LHCN-M2 (cell line): ENCODE data around the gene FAAP24. TPM values are rescaled to one million over a fixed set of nuclear protein-coding genes. Genes with fewer than 3 reads are reported as not detected.
"Not testable (repeated sequence)": the region's sequence is repeated elsewhere in the genome, so short reads cannot be mapped to it uniquely, and the experiment has no call there.

Source experiments
- DNase-seq: peaks from one replicate; pipeline ENCODE4 v3.0.0-alpha.2; 2012; ENCODE audit warnings: low read depth
- total RNA-seq: library from RNA; depleted of rRNA; stranded (reverse); fragments of >200 nt; gene quantifications from 2 replicates; pipeline ENCODE4 v1.2.3, GENCODE V29; 2014; rRNA removed

The FAAP24 gene
- total RNA-seq, 1 experiment from 2014 or later, result 8.7 TPM

DNA sequence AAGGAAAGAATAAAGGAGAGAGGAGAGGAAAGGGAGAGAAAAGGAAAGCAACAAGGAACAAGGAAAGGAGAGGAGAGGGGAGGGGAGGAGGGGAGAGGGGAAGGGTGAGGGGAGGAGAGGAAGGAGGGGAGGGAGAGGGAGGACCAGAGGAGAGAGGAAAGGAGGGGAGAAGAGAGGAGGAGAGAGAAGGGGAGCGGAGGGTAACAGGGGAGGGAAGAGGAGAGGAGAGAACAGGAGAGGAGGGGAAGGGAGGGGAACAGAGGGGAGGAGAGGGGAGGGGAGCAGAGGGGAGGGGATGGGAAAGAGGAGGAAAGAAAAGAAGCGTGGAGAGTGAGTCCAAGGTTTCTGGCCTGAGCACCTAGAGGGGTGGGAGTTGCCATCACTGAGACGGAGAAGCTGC lies 26.7 kb downstream of the FAAP24 start:
- no peak for DNase-seq

GRCh38 chr19:33000510-33000909 lies 28.5 kb downstream of the FAAP24 start:
- DNase-seq, result no peak

GRCh38 chr19:33000910-33001309 lies 28.9 kb downstream of the FAAP24 start:
- DNase-seq, result no peak

GRCh38 chr19:33002126-33002865 lies 30.3 kb downstream of the FAAP24 start:
- not testable (repeated sequence) for DNase-seq

DNA sequence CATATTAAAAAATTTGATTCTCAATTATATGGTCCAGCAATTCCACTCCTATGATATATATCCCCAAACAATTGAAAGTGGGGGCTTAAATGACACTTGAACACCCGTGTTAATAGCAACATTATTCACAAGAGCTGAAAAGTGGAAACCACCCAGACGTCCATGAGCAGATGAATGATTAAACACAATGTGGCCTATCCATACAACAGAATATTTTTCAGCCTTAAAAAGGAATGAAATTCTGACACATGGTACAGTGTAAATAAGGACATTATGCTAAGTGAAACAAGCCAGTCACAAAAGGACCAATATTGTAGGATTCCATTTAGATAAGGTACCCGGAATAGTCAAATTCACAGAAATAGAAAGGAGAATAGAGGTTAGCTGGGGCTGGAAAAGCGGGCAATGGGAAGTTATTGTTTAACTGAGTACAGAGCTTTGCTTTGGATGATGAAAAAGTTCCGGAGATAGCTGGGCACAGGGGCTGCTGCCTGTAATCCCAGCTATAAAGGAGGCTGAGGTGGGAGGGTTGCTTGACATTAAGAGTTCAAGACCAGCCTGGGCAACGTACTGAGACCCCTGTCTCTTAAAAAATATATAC lies 31.5 kb downstream of the FAAP24 start:
- DNase-seq, result not testable (repeated sequence)

DNA sequence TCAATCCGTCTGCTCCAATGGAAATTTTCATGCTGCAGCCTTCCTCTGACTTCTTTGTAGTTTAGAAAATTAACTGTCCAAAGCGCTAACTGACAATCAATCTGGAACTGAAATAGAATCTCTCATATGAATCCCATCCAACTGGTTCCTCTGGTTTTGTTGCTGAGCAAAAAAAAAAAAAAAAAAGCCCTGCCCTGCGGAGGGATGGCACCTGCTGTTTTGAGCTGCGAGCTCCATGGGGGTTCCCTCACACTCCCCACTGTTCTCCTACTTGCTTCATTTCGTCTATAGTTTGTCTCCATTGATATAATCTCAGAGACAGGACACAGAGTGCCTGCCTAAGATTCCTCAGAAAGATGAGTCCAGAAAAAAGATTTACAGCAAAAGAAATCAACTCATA lies 33.4 kb downstream of the FAAP24 start:
- no peak for DNase-seq

GRCh38 chr19:33008738-33009137 lies 36.7 kb downstream of the FAAP24 start:
- no peak for DNase-seq

- not testable (repeated sequence) for DNase-seq
Measured at GRCh38 chr19:33010891-33011290, 38.8 kb downstream of the FAAP24 start.

DNA sequence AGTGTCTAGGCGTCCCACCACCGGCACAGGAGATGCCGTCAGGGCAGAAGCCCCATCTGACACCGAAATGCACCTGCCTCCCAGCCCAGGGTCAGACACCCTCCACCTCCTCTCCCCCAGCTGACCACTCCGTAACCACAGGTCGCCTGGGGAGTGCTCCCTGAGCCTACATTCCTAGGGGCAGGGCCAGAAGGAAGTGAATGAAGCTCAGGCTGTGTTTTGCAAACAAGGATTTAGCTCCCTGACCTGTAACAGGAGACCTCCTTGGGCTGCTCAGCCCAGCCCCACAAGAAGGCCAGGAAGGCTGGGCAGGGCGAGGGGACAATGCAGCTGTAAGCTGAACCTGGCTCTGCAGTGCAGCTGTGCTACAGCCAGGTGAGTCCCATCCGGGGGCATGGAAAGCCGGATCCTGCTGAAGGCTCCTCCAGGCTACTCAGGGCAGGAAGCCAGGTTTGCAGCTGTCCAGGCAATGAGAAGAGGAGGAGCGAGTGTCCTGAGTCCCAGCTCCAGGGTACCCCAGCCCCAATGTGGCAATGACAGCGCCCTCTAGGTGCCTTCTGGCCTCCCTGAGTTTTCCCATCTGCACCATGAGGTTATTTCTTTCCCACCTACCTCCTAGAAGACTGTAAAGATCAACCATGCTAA lies 50.6 kb downstream of the FAAP24 start:
- DNase-seq, result no peak

GRCh38 chr19:33024398-33024797 lies 52.4 kb downstream of the FAAP24 start:
- DNase-seq, result no peak

GRCh38 chr19:33025468-33026238 lies 53.6 kb downstream of the FAAP24 start:
- DNase-seq, result not testable (repeated sequence)

DNA sequence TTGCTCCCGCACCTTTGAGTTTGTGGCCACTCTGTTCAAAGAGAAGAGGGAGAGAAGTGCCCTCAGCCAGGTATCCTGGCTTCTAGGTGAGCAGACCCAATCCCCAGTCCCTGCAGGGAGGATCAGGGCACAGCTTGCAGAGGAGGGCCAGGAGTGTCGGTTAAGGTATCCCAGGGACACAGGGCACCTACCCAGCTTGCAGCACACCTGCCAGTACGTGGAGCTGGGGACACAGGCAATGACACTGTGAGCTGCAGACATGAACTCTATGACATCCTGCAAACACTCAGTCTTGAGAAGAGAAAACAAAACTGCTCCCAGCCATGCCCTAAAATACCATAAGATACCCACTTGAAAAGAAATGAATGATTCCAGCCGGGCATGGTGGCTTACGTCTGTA lies 54.6 kb downstream of the FAAP24 start:
- DNase-seq, result not testable (repeated sequence)

Other genes with a start within 250 kb of the FAAP24 start
- not detected in 2 replicates for gene SLC7A9, start 102.5 kb upstream of the FAAP24 start, total RNA-seq
- 18.5 and 21.4 TPM in 2 replicates for gene CEP89, start 284 bp upstream of the FAAP24 start, total RNA-seq
- 4.4 and 5.9 TPM in 2 replicates for gene RHPN2, start 92.6 kb downstream of the FAAP24 start, total RNA-seq
- 4.0 and 4.5 TPM in 2 replicates for gene GPATCH1, start 108.9 kb downstream of the FAAP24 start, total RNA-seq
- not detected in 2 replicates for gene WDR88, start 159.9 kb downstream of the FAAP24 start, total RNA-seq
- 63.6 and 67.1 TPM in 2 replicates for gene LRP3, start 222.1 kb downstream of the FAAP24 start, total RNA-seq